Hepatocyte (in vitro differentiated cells): ENCODE measurements around the gene ABLIM2. TPM values are rescaled to one million over a fixed set of nuclear protein-coding genes. Genes with fewer than 3 reads are reported as not detected.

Experiments
- DNase-seq: peaks from one replicate; pipeline ENCODE4 v3.0.0-alpha.2; 2016; ENCODE audit warnings: low spot score
- H2AFZ ChIP-seq: fragments of 200-600 bp; sonication (generic); 2 replicates; pipeline ENCODE4 v1.6.0; 2016; ENCODE audit warnings: antibody characterized with exemption, mild to moderate bottlenecking
- H3K27ac ChIP-seq: fragments of 200-600 bp; sonication (generic); 2 replicates; pipeline ENCODE4 v1.5.1; 2016; ENCODE audit warnings: mild to moderate bottlenecking
- H3K27me3 ChIP-seq: fragments of 200-600 bp; sonication (generic); 2 replicates; pipeline ENCODE4 v1.6.1; 2016
- H3K36me3 ChIP-seq: fragments of 200-600 bp; sonication (generic); replicated peaks from 2 replicates; pipeline ENCODE4 v1.5.1; 2016; ENCODE audit warnings: low read depth; ENCODE audit not compliant: insufficient read depth
- H3K4me1 ChIP-seq: fragments of 200-600 bp; sonication (generic); 2 replicates; pipeline ENCODE4 v1.5.1; 2016; ENCODE audit warnings: mild to moderate bottlenecking, moderate library complexity; ENCODE audit not compliant: insufficient read depth
- H3K4me2 ChIP-seq: fragments of 200-600 bp; sonication (generic); 2 replicates; pipeline ENCODE4 v1.6.0; 2016
- H3K4me3 ChIP-seq: fragments of 200-600 bp; sonication (generic); 2 replicates; pipeline ENCODE4 v1.5.1; 2016; ENCODE audit warnings: mild to moderate bottlenecking
- H3K79me2 ChIP-seq: fragments of 200-600 bp; sonication (generic); 2 replicates; pipeline ENCODE4 v1.6.0; 2017; ENCODE audit warnings: mild to moderate bottlenecking
- H3K9me2 ChIP-seq: fragments of 200-600 bp; sonication (generic); replicated peaks from 2 replicates; pipeline ENCODE4 v1.6.0; 2017; ENCODE audit warnings: mild to moderate bottlenecking; ENCODE audit not compliant: insufficient read depth
- H3K9me3 ChIP-seq: fragments of 200-600 bp; sonication (generic); 2 replicates; pipeline ENCODE4 v1.5.1; 2016; ENCODE audit warnings: low read depth, mild to moderate bottlenecking
- H4K20me1 ChIP-seq: fragments of 200-600 bp; sonication (generic); 2 replicates; pipeline ENCODE4 v1.6.0; 2016; ENCODE audit warnings: mild to moderate bottlenecking; ENCODE audit not compliant: insufficient read depth, poor library complexity, severe bottlenecking
- EZH2 ChIP-seq: fragments of 200-600 bp; sonication (generic); IDR thresholded peaks from 2 replicates; pipeline ENCODE4 v1.6.1; 2016; ENCODE audit warnings: antibody characterized with exemption, mild to moderate bottlenecking, borderline replicate concordance
- EZH2phosphoT487 ChIP-seq: fragments of 200-600 bp; sonication (generic); IDR thresholded peaks from one replicate; pipeline ENCODE4 v1.6.1; 2018; ENCODE audit warnings: antibody characterized with exemption, mild to moderate bottlenecking, low read depth, moderate library complexity; ENCODE audit not compliant: unreplicated experiment, severe bottlenecking
- WGBS: methylation state at CpG from one replicate; pipeline ENCODE4 v1.1.6; 2016; ENCODE audit warnings: low lambda C conversion rate; ENCODE audit errors: missing lambda C conversion rate; 5-methylcytosine and 5-hydroxymethylcytosine counted together
- polyA plus RNA-seq: library from polyadenylated mRNA; unstranded; fragments of >200 nt; fragmentation: Nextera tagmentation; extraction: Ambion mirVana; gene quantifications from 2 replicates; pipeline ENCODE4 v1.2.1, GENCODE V29; 2016
- total RNA-seq: library from RNA; depleted of rRNA; stranded (reverse); fragments of >200 nt; gene quantifications from 2 replicates; pipeline ENCODE4 v1.2.3, GENCODE V29; 2014
- TF ChIP-seq, protein P1 (sequence below): fragments of 200-600 bp; sonication (generic); IDR thresholded peaks from 2 replicates; pipeline ENCODE4 v1.5.1; 2016; ENCODE audit warnings: antibody characterized with exemption, mild to moderate bottlenecking; ENCODE audit not compliant: poor library complexity

The ABLIM2 gene
- total and polyA plus RNA-seq, 2 experiments from 2014 or later = 1.7 to 2.0 TPM

DNA sequence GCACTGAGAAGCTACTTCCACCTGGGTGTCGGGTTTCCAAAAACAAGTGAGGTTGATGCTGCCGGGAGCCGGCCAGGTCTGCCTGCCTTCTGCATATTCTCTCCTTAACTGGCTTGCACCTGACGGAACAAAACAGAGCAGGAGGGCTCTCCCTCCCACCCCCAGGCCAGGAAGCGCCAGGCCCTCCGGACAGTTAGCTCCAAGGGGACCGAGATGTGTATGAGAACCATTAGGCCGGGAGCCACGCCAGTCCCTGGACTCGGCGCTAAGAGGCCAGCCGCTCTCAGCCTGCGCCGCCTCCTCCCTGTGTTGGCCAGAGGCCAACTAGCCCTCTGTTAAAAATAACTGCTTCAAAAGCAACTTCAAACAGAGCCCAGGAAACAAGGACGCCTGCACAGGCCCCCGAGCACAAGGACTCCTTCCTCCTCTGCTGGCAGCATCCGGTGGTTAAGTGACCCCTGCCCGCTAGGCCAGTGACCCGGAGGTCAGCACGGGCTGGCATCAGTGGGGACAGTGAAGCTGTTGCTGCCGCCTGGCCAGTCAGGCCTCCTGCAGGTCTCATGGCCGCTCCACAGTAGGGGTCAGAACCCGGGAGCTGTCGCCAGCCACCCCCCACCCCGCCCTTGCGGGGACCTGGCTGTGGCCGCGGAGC, 107.9 kb downstream of the ABLIM2 start:
- Histone ChIP-seq H3K9me3 (no peaks in the 10 kb centered on the region), H3K27me3 (no peaks in the 10 kb centered on the region), H3K36me3 (no peaks in the 10 kb centered on the region), H3K4me1 (peaks cover 8% of the 10 kb centered on the region), H3K4me3 (no peak overlapping the region), H3K9me2 (no peaks in the 10 kb centered on the region), H3K79me2 (no peaks in the 10 kb centered on the region), H3K4me2 (peak overlapping the region; percentile 49), H4K20me1 (no peaks in the 10 kb centered on the region), H2AFZ (no peak overlapping the region), H3K27ac (no peak overlapping the region)
- WGBS = 45% methylated on average over 28 of the region's 28 CpGs
- DNase-seq = peak; percentile 64
- TF ChIP-seq, protein P1, sequence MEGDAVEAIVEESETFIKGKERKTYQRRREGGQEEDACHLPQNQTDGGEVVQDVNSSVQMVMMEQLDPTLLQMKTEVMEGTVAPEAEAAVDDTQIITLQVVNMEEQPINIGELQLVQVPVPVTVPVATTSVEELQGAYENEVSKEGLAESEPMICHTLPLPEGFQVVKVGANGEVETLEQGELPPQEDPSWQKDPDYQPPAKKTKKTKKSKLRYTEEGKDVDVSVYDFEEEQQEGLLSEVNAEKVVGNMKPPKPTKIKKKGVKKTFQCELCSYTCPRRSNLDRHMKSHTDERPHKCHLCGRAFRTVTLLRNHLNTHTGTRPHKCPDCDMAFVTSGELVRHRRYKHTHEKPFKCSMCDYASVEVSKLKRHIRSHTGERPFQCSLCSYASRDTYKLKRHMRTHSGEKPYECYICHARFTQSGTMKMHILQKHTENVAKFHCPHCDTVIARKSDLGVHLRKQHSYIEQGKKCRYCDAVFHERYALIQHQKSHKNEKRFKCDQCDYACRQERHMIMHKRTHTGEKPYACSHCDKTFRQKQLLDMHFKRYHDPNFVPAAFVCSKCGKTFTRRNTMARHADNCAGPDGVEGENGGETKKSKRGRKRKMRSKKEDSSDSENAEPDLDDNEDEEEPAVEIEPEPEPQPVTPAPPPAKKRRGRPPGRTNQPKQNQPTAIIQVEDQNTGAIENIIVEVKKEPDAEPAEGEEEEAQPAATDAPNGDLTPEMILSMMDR = no peak
- no peak for TF ChIP-seq EZH2phosphoT487

DNA sequence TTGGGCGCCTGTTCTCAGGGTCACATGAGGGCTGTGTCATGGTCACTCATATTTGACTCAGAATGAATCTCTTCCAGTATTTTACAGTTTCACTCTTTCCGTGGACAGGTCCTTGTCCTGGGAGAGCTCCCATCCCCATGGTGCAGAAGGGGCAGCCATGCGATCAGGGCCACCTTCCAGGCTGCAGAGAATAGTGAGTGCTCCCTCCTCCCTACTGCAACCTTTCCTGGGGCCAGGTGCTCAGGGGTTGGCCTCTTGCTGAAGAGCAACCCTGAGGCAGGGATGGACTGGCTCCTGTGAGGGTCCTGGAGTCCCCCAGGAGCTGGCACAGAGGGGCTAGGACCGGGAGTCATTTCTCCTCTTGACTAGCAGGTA, 108.4 kb downstream of the ABLIM2 start:
- no peak overlapping the region for H2AFZ ChIP-seq
- no peaks in the 10 kb centered on the region for H4K20me1 ChIP-seq
- H3K27me3 ChIP-seq = no peaks in the 10 kb centered on the region
- DNase-seq = no peak
- no peaks in the 10 kb centered on the region for H3K36me3 ChIP-seq
- H3K9me3 ChIP-seq = no peaks in the 10 kb centered on the region
- no peaks in the 10 kb centered on the region for H3K9me2 ChIP-seq
- H3K79me2 ChIP-seq = no peaks in the 10 kb centered on the region
- TF ChIP-seq EZH2phosphoT487 = no peak
- TF ChIP-seq EZH2 = no peak
- TF ChIP-seq, protein P1 = no peak
- no peak overlapping the region for H3K4me2 ChIP-seq
- 68% methylated on average over 4 of the region's 4 CpGs for WGBS
- no peak overlapping the region for H3K27ac ChIP-seq
- H3K4me3 ChIP-seq = no peak overlapping the region
- peaks cover 8% of the 10 kb centered on the region for H3K4me1 ChIP-seq

DNA sequence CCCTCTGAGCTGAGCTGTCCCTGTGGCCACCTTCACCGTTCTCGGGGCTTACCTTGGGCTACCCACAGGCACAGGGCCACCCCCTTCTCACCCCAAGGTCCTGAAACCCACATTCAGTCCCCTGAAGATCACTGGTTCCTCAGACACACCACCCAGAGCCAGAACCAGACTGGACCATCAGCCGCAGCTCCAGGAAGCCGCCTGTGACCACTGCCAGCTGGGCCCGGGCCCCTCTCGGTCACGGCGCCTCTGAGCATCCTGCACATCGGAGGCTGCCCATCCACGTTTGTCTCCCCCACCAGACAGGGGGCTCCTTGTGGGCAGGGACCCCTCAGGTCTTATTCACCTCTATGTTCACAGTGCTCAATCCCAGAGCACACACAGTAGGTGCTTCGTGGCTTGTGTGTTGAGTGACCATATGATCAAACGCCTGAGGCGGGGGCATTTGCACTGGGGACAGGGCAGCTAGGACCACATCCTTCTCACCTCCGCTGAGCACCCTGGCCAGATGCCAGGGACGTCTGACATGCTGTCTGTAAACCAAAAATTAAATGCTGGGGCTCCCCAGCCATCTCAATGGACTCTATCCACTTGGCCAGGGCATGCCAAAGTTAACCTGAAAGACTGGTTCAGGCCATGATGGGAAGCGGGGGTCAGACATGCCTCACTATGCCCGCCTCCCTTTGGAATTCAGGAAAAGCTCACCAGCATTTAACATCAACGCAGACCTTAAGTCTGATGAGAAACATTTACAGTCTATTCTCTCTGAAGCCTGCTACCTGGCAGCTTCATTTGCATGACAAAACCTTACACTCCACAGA, 109.5 kb downstream of the ABLIM2 start:
- TF ChIP-seq, protein P1 = no peak
- TF ChIP-seq EZH2 (no peak), EZH2phosphoT487 (no peak)

More for the DNA sequence above, 109.5 kb downstream of the ABLIM2 start:
- 84% methylated on average over 18 of the region's 18 CpGs for WGBS
- Histone ChIP-seq H3K9me2 (no peaks in the 10 kb centered on the region), H3K79me2 (no peaks in the 10 kb centered on the region), H3K27ac (no peak overlapping the region), H3K4me2 (no peak overlapping the region), H3K27me3 (no peaks in the 10 kb centered on the region), H4K20me1 (no peaks in the 10 kb centered on the region), H2AFZ (no peak overlapping the region), H3K36me3 (no peaks in the 10 kb centered on the region), H3K9me3 (no peaks in the 10 kb centered on the region), H3K4me3 (no peak overlapping the region), H3K4me1 (peaks cover 8% of the 10 kb centered on the region)
- DNase-seq = no peak
